H1 (cell line): ENCODE measurements around the gene FIZ1. TPM values are rescaled to one million over a fixed set of nuclear protein-coding genes. Genes with fewer than 3 reads are reported as not detected.

Experiments
- CTCF ChIA-PET: fragments of 300-600 bp; sonication (Branson Sonifier 250); formaldehyde crosslinking; loops from one replicate; lab custom pipeline; 2021; ENCODE audit not compliant: partially characterized antibody; lab: Charles Lee
- POLR2A ChIA-PET: fragments of 300-600 bp; sonication (Branson Sonifier 250); formaldehyde crosslinking; loops from one replicate; lab custom pipeline; 2021; ENCODE audit warnings: inconsistent platforms; ENCODE audit not compliant: partially characterized antibody; lab: Charles Lee
- DNase-seq, 2 experiments: peaks; one replicate each; pipeline versions ENCODE4 v3.0.0 to v3.0.0-alpha.2; 2010 to 2022; ENCODE audit warnings: low spot score in 2 of 2, low read depth in 1 of 2, mixed read lengths in 1 of 2
- FAIRE-seq: peaks from 2 replicates; lab custom pipeline; 2011; peaks lifted over from hg19 to GRCh38; lab: Jason Lieb, UNC
- H2AFZ ChIP-seq: 2 replicates; pipeline ENCODE4 v1.8.1; 2012; ENCODE audit warnings: low read length, inconsistent platforms
- H2AK5ac ChIP-seq: 2 replicates; pipeline ENCODE4 v1.6.1; 2013; ENCODE audit warnings: low read depth, low read length
- H2BK120ac ChIP-seq: replicated peaks from 2 replicates; pipeline ENCODE3; 2013; ENCODE audit warnings: low read depth, low read length, inconsistent platforms
- H2BK12ac ChIP-seq: 2 replicates; pipeline ENCODE4 v1.6.1; 2013; ENCODE audit warnings: low read depth, low read length
- H2BK15ac ChIP-seq: 2 replicates; pipeline ENCODE4 v1.6.1; 2013; ENCODE audit warnings: low read length
- H2BK20ac ChIP-seq: 2 replicates; pipeline ENCODE4 v1.6.1; 2013; ENCODE audit warnings: low read length
- H2BK5ac ChIP-seq: 2 replicates; pipeline ENCODE4 v1.6.1; 2013; ENCODE audit warnings: low read depth, low read length
- H3K14ac ChIP-seq: 2 replicates; pipeline ENCODE4 v1.6.1; 2013; ENCODE audit warnings: inconsistent platforms; ENCODE audit not compliant: insufficient read length
- H3K18ac ChIP-seq: 2 replicates; pipeline ENCODE4 v1.6.1; 2013; ENCODE audit warnings: low read length; ENCODE audit errors: extremely low read depth
- H3K23ac ChIP-seq: 2 replicates; pipeline ENCODE4 v1.6.1; 2013; ENCODE audit warnings: inconsistent platforms; ENCODE audit not compliant: insufficient read length
- H3K23me2 ChIP-seq: 2 replicates; pipeline ENCODE4 v1.6.1; 2013; ENCODE audit warnings: low read depth, low read length
- H3K27ac ChIP-seq: 2 replicates; pipeline ENCODE4 v1.6.1; 2011; ENCODE audit warnings: low read depth, low read length, inconsistent platforms
- H3K27me3 ChIP-seq, 4 experiments: replicated peaks in 1 of 4; 1 replicate in 1 of 4; 2 replicates in 3 of 4; pipeline versions ENCODE4 v1.6.1 to v1.8.1; 2011 to 2013; ENCODE audit warnings: low read length in 3 of 4, mild to moderate bottlenecking in 3 of 4, inconsistent platforms in 2 of 4, mixed read lengths in 2 of 4, moderate library complexity in 1 of 4; ENCODE audit not compliant: control insufficient read depth in 3 of 4, insufficient read depth in 3 of 4; ENCODE audit errors: extremely low read depth in 1 of 4
- H3K36me3 ChIP-seq, 4 experiments: 2 replicates each; pipeline versions ENCODE4 v1.6.1 to v1.8.1; 2011 to 2013; ENCODE audit warnings: mild to moderate bottlenecking in 4 of 4, low read length in 3 of 4, moderate library complexity in 2 of 4, control low read depth in 1 of 4, inconsistent platforms in 1 of 4; ENCODE audit not compliant: insufficient read depth in 4 of 4, control insufficient read depth in 2 of 4
- H3K4ac ChIP-seq: replicated peaks from 2 replicates; pipeline ENCODE3; 2013; ENCODE audit warnings: low read length, low read depth, mixed read lengths, inconsistent platforms; ENCODE audit not compliant: insufficient read length
- H3K4me1 ChIP-seq, 4 experiments: replicated peaks in 1 of 4; 1 replicate in 1 of 4; 2 replicates in 3 of 4; pipeline versions ENCODE4 v1.6.1 to v1.8.1; 2011 to 2013; ENCODE audit warnings: low read length in 3 of 4, inconsistent platforms in 2 of 4, mixed read lengths in 1 of 4; ENCODE audit not compliant: insufficient read depth in 4 of 4, control insufficient read depth in 3 of 4
- H3K4me2 ChIP-seq, 2 experiments: 2 replicates each; pipeline versions ENCODE4 v1.6.1 to v1.8.1; 2011 to 2013; ENCODE audit warnings: low read depth in 2 of 2, low read length in 2 of 2, control low read depth in 1 of 2, inconsistent platforms in 1 of 2, mild to moderate bottlenecking in 1 of 2; ENCODE audit not compliant: insufficient read depth in 1 of 2
- H3K4me3 ChIP-seq, 4 experiments: fragments of 200-600, 300-600 bp in 1 of 4; sonication (generic), shearing (Covaris generic), sonication (Bioruptor Twin) in 1 of 4; 2 replicates each; pipeline versions ENCODE4 v1.5.1 to v1.8.1; 2011 to 2016; ENCODE audit warnings: low read length in 4 of 4, low read depth in 3 of 4, control low read depth in 2 of 4, inconsistent platforms in 2 of 4, mild to moderate bottlenecking in 2 of 4, mixed read lengths in 1 of 4, moderate library complexity in 1 of 4; ENCODE audit not compliant: insufficient read depth in 2 of 4; ENCODE audit errors: extremely low read depth in 1 of 4
- H3K56ac ChIP-seq: replicated peaks from 2 replicates; pipeline ENCODE3; 2013; ENCODE audit warnings: low read depth, mild to moderate bottlenecking, mixed read lengths, low read length, inconsistent platforms; ENCODE audit not compliant: insufficient read length
- H3K79me1 ChIP-seq: 2 replicates; pipeline ENCODE4 v1.6.1; 2013; ENCODE audit warnings: low read depth, low read length, control low read depth
- H3K79me2 ChIP-seq, 2 experiments: 2 replicates each; pipeline versions ENCODE4 v1.6.1 to v1.8.1; 2012 to 2013; ENCODE audit warnings: low read length in 2 of 2, mild to moderate bottlenecking in 2 of 2, inconsistent platforms in 1 of 2; ENCODE audit not compliant: insufficient read depth in 2 of 2, control insufficient read depth in 1 of 2
- H3K9ac ChIP-seq, 4 experiments: replicated peaks in 1 of 4; 1 replicate in 1 of 4; 2 replicates in 3 of 4; pipeline versions ENCODE4 v1.6.1 to v1.8.1; 2011 to 2013; ENCODE audit warnings: low read depth in 3 of 4, low read length in 3 of 4, control low read depth in 2 of 4, mild to moderate bottlenecking in 2 of 4, moderate library complexity in 2 of 4, inconsistent platforms in 1 of 4; ENCODE audit errors: extremely low read depth in 1 of 4
- H3K9me3 ChIP-seq, 2 experiments: 2 replicates each; pipeline versions ENCODE4 v1.6.1 to v1.8.1; 2012 to 2013; ENCODE audit warnings: mild to moderate bottlenecking in 2 of 2, moderate library complexity in 2 of 2, control low read depth in 1 of 2, inconsistent platforms in 1 of 2, low read depth in 1 of 2, low read length in 1 of 2, mixed read lengths in 1 of 2; ENCODE audit not compliant: insufficient read depth in 2 of 2
- H4K20me1 ChIP-seq, 2 experiments: replicated peaks in 1 of 2; 2 replicates each; pipeline versions ENCODE3 to v1.8.1; 2011 to 2013; ENCODE audit warnings: inconsistent platforms in 2 of 2, low read length in 2 of 2, mild to moderate bottlenecking in 1 of 2; ENCODE audit not compliant: insufficient read depth in 2 of 2, control insufficient read depth in 1 of 2
- H4K5ac ChIP-seq: 2 replicates; pipeline ENCODE4 v1.6.1; 2013; ENCODE audit warnings: low read length, low read depth, mixed read lengths, inconsistent platforms; ENCODE audit not compliant: insufficient read length
- H4K8ac ChIP-seq: 2 replicates; pipeline ENCODE4 v1.8.0; 2013; ENCODE audit warnings: mild to moderate bottlenecking, moderate library complexity, low read length, inconsistent platforms; ENCODE audit not compliant: insufficient read depth; ENCODE audit errors: extremely low read depth
- H4K91ac ChIP-seq: replicated peaks from 2 replicates; pipeline ENCODE3; 2013; ENCODE audit warnings: low read length, mixed read lengths, inconsistent platforms; ENCODE audit not compliant: insufficient read length
- BRCA1 ChIP-seq: IDR thresholded peaks from 2 replicates; pipeline ENCODE4 v1.6.1; 2012; ENCODE audit warnings: low read depth, low read length, improper control_type of control experiment
- HDAC2 ChIP-seq, 2 experiments: fragments of 300-600 bp in 1 of 2; sonication (generic) in 1 of 2; IDR thresholded peaks; 2 replicates each; pipeline ENCODE4 v1.6.1; 2011 to 2012; ENCODE audit warnings: low read depth in 2 of 2, low read length in 2 of 2, mild to moderate bottlenecking in 2 of 2, moderate library complexity in 2 of 2, borderline replicate concordance in 1 of 2, inconsistent platforms in 1 of 2
- RFX5 ChIP-seq: IDR thresholded peaks from 2 replicates; pipeline ENCODE4 v1.6.1; 2011; ENCODE audit warnings: low read depth, low read length, improper control_type of control experiment, borderline replicate concordance
- SIN3A ChIP-seq, 2 experiments: IDR thresholded peaks in 1 of 2; conservative IDR thresholded peaks in 1 of 2; 2 replicates each; pipeline ENCODE4 v1.6.1; 2011 to 2012; ENCODE audit warnings: low read length in 2 of 2, improper control_type of control experiment in 1 of 2, low read depth in 1 of 2, mild to moderate bottlenecking in 1 of 2
- SRF ChIP-seq: IDR thresholded peaks from 2 replicates; pipeline ENCODE4 v1.6.1; 2011; ENCODE audit warnings: mild to moderate bottlenecking, low read depth, low read length, moderate library complexity
- SUZ12 ChIP-seq: fragments of 200-600 bp; sonication (generic); IDR thresholded peaks from 2 replicates; pipeline ENCODE4 v1.6.1; 2012; ENCODE audit warnings: mild to moderate bottlenecking, inconsistent platforms, low read length, moderate library complexity, mixed read lengths
- WGBS, 2 experiments: shearing (Covaris generic) in 1 of 2; methylation state at CpG; one replicate each; pipeline versions ENCODE4 v1.1.6 to v1.1.7; 2013 to 2015; ENCODE audit warnings: low lambda C conversion rate in 2 of 2, mixed read lengths in 2 of 2, inconsistent platforms in 1 of 2, low coverage in 1 of 2, missing lambda C conversion rate in 1 of 2; ENCODE audit not compliant: insufficient replicate concordance in 2 of 2, insufficient coverage in 1 of 2, insufficient read length in 1 of 2; ENCODE audit errors: extremely low coverage in 1 of 2, missing lambda C conversion rate in 1 of 2; 5-methylcytosine and 5-hydroxymethylcytosine counted together
- polyA plus RNA-seq, 7 experiments: library from polyadenylated mRNA; depleted of rRNA in 3 of 7; stranded (reverse) in 5 of 7; unstranded in 2 of 7; fragments of >200 nt in 5 of 7; fragments of 200-250 nt in 2 of 7; gene quantifications; 1 replicate in 5 of 7; 2 replicates in 1 of 7; 4 replicates in 1 of 7; pipeline versions ENCODE4 v1.2.1 to v1.2.3, GENCODE V29; 2011 to 2013; ENCODE audit warnings: missing spikeins in 2 of 7, mixed read lengths in 2 of 7
- total RNA-seq: library from RNA; stranded (reverse); fragmentation: NEBNext Ultra II Directional; extraction: Animal tissue kit (Norgen Biotek cat#: 25700); gene quantifications from 2 replicates; pipeline ENCODE4 v1.2.1, GENCODE V29; 2021

The FIZ1 gene
- total and polyA plus RNA-seq, 2 of the 8 experiments (the other 6 are each of a cell fraction or from before 2014, with no cell fraction given): 9.1 to 18.5 TPM

GRCh38 chr19:55611983-55612645, 12.8 kb upstream of the FIZ1 start:
- CTCF ChIA-PET: interaction anchor here (1.1 to 1.5 kb wide), 3 partner anchors 13 to 92 kb away, joined by 3 read pairs; partner anchors contain the start of genes FIZ1 and ZNF524
- H3K36me3 ChIP-seq: peaks cover 0 to 30% (median 1%) of the 10 kb centered on the region in 4 experiments; a peak in 4 of 8 replicates
- FAIRE-seq: no peak

More at GRCh38 chr19:55611983-55612645, 12.8 kb upstream of the FIZ1 start:
- Histone ChIP-seq H3K27me3 (no peaks in the 10 kb centered on the region), H2BK20ac (no peak overlapping the region), H3K79me2 (peaks cover 0 to under 1% of the 10 kb centered on the region in 2 experiments; a peak in 1 of 4 replicates), H3K23ac (no peak overlapping the region), H3K23me2 (no peaks in the 10 kb centered on the region), H3K4ac (no peak overlapping the region), H3K27ac (no peak overlapping the region), H4K5ac (no peak overlapping the region), H4K91ac (no peak overlapping the region), H2BK120ac (no peak overlapping the region), H2BK5ac (no peak overlapping the region), H4K20me1 (peaks cover 4 to 26% of the 10 kb centered on the region in 2 experiments), H3K79me1 (peaks cover 4% of the 10 kb centered on the region; the same call in 1 of the 2 replicates), H3K4me3 (no peak overlapping the region), H3K18ac (no peak overlapping the region), H2AK5ac (no peak overlapping the region), H3K9me3 (no peaks in the 10 kb centered on the region; a peak in 1 of 4 replicates), H3K56ac (no peak overlapping the region), H2BK15ac (no peak overlapping the region), H4K8ac (no peak overlapping the region), H2BK12ac (no peak overlapping the region), H3K4me1 (no peaks in the 10 kb centered on the region), H3K14ac (no peak overlapping the region), H2AFZ (no peak overlapping the region), H3K9ac (no peak overlapping the region), H3K4me2 (no peak overlapping the region)
- POLR2A ChIA-PET: interaction anchor here (0.9 to 4.3 kb wide), 7 partner anchors 9 to 53 kb away, joined by 3 to 32 read pairs (median 3); partner anchors contain the start of genes FIZ1, ZNF524 and ZNF784
- TF ChIP-seq SIN3A (conservative IDR thresholded peaks at IDR 0.05 in 1 of 2, IDR thresholded peaks at IDR 0.05 in 1 of 2; ENCODE audit: low read depth in 1 of 2, low read length in 2 of 2) (no peak), SRF (no peak), HDAC2 (IDR thresholded peaks at IDR 0.05; ENCODE audit: borderline replicate concordance in 1 of 2, low read depth in 2 of 2, low read length in 2 of 2) (no peak), RFX5 (no peak), SUZ12 (no peak), BRCA1 (no peak)
- no peak for DNase-seq
- WGBS, 2 experiments: 94% methylated on average over 3 of the region's 3 CpGs; no CpG with 5 or more reads in 1 of the 2 experiments
